Amygdala (tissue), 56 donors: ENCODE data around the gene TBX15.

Experiments
- DNase-seq, 56 donors: peaks; one replicate each; lab custom pipeline; 2025; lab: John Stamatoyannopoulos, UW

TBX15 gene

GRCh38 chr1:118985640-118986554, 2.2 kb downstream of the TBX15 start:
- no peak for DNase-seq

- no peak for DNase-seq
Observed at GRCh38 chr1:118984722-118985639, 3.2 kb downstream of the TBX15 start.

DNA sequence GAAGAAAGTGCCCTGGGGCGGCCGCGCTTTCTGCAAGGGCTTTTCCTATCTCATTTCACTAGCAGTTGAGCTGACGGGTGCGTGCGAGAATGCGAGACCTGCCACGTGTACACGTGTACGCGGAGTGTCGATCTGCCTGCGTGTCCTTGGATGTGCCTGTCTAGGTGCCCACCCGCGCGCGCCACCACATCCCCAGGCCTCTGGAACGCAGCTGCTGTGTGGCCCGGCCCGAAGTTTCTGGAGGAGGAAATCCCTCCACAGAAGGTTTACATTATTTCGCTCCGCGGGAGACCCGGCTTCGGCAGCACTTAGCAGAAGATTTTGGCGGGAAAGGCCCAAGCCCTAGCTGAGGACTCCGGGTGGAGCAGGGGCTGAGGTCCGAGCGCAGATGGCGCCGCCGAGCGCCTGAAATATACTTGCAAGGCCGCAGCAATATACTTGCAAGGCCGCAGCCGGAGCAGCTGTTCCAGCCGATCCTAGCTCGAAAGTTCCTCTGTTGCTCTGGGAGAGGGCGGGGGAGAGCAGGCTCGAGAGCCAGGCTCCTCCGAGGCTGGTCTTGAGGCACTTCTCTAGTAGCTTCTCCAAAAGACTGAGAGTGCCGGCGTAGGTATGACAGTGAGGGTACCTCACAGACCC, 3.9 kb downstream of the TBX15 start:
- peak in 1 of 56 donors; percentile 4 for DNase-seq

- DNase-seq = no peak
Observed at GRCh38 chr1:118983558-118984041, 4.5 kb downstream of the TBX15 start.

DNA sequence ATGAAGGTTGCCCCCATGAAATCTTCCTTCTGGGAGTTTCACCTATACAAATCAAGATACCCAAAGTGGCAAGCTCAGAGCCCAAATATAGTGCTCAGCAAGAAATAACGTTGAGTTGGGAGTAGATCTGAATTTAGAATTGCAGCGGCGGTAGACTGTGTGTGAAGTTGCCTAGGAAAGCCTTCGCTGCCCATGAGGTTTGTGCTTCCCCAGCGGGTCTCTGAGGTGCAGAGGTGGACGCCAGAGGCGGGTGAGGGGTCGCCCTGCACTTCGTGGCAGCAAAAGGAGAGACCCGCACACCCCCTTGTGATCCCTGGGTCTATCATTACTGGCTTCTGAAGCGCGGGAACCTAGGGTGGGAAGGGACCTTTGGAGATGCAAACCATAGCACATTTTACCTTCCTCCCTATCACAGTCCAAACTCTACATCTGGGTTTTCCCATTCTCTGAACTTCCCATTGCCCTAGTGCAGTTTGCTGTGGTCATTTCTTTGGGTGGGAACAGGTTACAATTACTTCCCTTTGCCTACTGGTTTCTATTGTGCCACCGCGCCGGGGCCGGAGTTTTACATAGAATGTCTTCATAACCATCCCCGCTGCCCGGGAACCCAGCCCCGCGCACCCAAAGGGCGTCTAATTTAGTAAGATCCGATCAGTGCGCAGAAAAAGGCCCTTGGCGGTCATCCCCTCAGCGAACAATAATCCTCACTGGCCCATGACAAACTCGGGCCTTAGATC, 5.2 kb downstream of the TBX15 start:
- no peak for DNase-seq

DNA sequence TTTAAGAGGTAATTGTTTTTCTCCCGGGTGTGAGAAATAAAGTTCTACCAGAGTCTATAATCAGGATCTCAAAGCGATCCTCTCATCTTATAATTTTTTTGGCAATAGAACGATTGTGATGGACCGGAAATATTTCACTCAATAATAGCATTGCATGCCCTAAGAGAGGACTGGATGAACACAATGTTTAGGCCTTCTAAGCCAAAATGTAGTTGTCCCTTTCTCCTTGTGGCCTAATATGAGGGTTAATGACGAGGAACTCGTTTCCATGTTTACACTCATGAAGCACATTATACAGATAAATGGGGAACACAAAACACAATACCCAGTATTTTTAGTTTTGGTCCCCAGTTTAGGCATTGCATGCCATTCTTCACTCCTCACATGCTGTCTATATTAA, 5.9 kb downstream of the TBX15 start:
- DNase-seq = no peak

DNA sequence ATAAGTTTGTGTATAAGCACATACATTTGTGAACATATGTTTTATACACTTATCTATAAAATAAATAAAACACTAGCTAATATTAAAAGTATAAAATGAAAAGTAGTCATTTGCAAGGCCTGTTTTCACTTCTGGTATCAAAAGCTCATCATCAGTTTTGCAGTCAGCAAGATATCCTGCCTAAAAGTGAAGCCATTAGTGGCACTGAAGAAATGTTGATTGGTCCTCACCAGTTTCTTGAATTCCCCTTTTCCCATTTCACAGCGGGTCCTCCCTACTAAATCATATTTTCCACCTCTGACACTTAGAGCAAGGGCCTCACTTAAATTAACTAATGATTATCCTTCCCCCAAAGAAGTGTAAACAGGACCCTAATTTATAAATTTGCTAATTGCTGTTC, 6.7 kb downstream of the TBX15 start:
- DNase-seq = no peak

- DNase-seq = no peak
Observed at GRCh38 chr1:118979754-118980575, 8.2 kb downstream of the TBX15 start.

DNA sequence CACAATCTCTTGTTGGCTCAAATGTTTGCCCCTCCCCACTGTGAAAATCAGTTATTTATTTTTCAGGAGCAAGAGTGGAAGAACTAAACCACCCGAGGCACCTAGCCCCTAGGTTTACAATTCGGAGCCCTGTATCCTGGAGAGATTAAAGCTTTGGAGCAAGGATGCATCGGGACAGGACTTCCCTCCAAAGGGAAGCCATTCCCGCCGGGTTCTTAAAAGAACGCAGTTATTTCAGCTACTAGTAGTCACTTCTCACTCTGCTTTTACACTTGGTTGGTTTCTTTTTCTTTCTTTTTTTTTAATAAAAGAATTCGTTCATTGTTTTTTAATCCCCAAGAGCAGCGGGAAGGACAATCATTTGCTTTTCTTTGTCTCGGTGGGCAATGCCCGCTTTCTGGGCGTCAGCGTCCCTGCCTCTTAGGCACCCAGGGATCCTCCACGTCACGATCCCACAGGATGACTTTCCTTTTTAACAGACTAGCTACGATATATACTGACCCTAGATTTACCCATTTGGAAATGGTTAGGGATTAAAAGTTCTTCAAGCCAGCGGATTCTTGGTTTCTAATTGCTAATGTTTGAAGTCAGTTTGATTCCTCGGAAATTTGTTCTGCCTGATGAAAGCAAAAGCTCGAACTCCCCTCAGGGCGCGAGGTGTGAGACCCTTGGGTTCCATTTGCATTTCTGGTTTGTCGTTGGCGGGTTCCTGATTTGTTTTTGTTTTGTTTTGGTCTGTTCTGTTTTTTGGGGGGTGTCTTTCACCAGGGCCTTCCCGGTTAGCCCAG, 9.0 kb downstream of the TBX15 start:
- DNase-seq = no peak

GRCh38 chr1:118977600-118977999, 10.5 kb downstream of the TBX15 start:
- DNase-seq = no peak

DNA sequence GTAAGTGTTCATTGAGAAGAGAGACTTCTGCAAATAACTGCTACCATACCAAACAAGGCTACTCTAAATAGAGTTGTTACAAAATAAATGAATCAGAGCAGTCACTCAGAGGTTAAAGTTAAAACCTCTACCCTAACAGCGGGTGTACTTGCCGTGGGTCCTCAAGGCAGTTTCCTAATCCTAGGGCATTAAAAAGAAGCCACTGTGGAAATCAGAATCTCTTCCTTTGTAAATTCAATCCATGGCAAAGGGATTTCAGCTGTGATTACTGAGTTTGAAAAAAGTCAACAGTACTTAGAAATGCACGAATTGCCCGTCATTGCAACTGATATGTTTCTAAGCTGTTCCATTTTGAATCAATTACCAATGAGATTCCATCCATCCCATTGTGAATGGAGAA, 13.5 kb downstream of the TBX15 start:
- DNase-seq = no peak

- DNase-seq = no peak
Observed at GRCh38 chr1:118973531-118974137, 14.5 kb downstream of the TBX15 start.

- no peak for DNase-seq
Observed at GRCh38 chr1:118973032-118973431, 15.1 kb downstream of the TBX15 start.

GRCh38 chr1:118970451-118970850, 17.7 kb downstream of the TBX15 start:
- DNase-seq = no peak

- no peak for DNase-seq
Observed at GRCh38 chr1:118963456-118964430, 24.4 kb downstream of the TBX15 start.

GRCh38 chr1:118963138-118963455, 25.0 kb downstream of the TBX15 start:
- no peak for DNase-seq

DNA sequence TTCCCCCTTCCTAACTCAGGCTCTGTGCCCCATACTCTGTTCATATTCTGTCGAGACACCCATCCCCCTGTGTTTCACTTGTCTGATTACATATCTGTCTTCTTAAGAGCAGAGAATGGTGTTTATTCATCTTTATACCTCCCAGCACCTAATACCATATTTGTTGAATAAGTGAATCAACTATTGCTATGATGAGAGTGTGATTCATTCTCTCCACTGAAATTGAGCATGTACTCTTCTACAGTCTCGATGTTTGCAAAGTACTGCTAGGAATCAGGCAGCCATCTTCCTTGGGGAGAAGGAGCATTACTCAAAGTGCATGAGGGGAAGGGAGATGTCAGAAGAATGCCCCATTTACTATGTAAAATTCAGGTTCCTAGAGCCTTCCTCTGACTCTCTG, 27.0 kb downstream of the TBX15 start:
- no peak for DNase-seq
